ENCODE data around the gene FOLR3.
"Not testable (repeated sequence)": the region's sequence is repeated elsewhere in the genome, so short reads cannot be mapped to it uniquely, and the experiment has no call there.

The FOLR3 gene

GRCh38 chr11:72123117-72123653, 12.3 kb upstream of the FOLR3 start:
- DNase-seq (ENCODE audit: low read depth in 2 of 3, low spot score in 2 of 3): no peak

- DNase-seq (ENCODE audit: low read depth in 2 of 3, low spot score in 2 of 3): no peak
These were observed 11.5 kb upstream of the FOLR3 start for GRCh38 chr11:72124046-72124445.

GRCh38 chr11:72125956-72126355, 9.6 kb upstream of the FOLR3 start:
- DNase-seq (ENCODE audit: low read depth in 2 of 3, low spot score in 2 of 3): no peak

GRCh38 chr11:72127923-72128322, 7.6 kb upstream of the FOLR3 start:
- DNase-seq (ENCODE audit: low read depth in 2 of 3, low spot score in 2 of 3): no peak

GRCh38 chr11:72129381-72129780, 6.1 kb upstream of the FOLR3 start:
- DNase-seq (ENCODE audit: low read depth in 2 of 3, low spot score in 2 of 3): no peak

GRCh38 chr11:72132646-72133045, 2.9 kb upstream of the FOLR3 start:
- no peak for DNase-seq (ENCODE audit: low read depth in 2 of 3, low spot score in 2 of 3)

GRCh38 chr11:72135891-72136683, 562 bp downstream of the FOLR3 start:
- no peak for DNase-seq (ENCODE audit: low read depth in 2 of 3, low spot score in 2 of 3)

- DNase-seq (ENCODE audit: low read depth in 2 of 3, low spot score in 2 of 3): no peak
These were observed 1.2 kb downstream of the FOLR3 start for GRCh38 chr11:72136684-72137262.

- no peak for DNase-seq (ENCODE audit: low read depth in 2 of 3, low spot score in 2 of 3)
These were observed 3.4 kb downstream of the FOLR3 start for GRCh38 chr11:72138821-72139390.

- no peak for DNase-seq (ENCODE audit: low read depth in 2 of 3, low spot score in 2 of 3)
These were observed 4.0 kb downstream of the FOLR3 start for GRCh38 chr11:72139500-72139899.

- DNase-seq (ENCODE audit: low read depth in 2 of 3, low spot score in 2 of 3): no peak
These were observed 5.1 kb downstream of the FOLR3 start for GRCh38 chr11:72140661-72141060.

- DNase-seq (ENCODE audit: low read depth in 2 of 3, low spot score in 2 of 3): no peak
These were observed 5.5 kb downstream of the FOLR3 start for GRCh38 chr11:72141066-72141465.

GRCh38 chr11:72142086-72142485, 6.6 kb downstream of the FOLR3 start:
- not testable (repeated sequence) for DNase-seq (ENCODE audit: low read depth in 2 of 3, low spot score in 2 of 3)

GRCh38 chr11:72142543-72142942, 7.0 kb downstream of the FOLR3 start:
- not testable (repeated sequence) for DNase-seq (ENCODE audit: low read depth in 2 of 3, low spot score in 2 of 3)

- DNase-seq (ENCODE audit: low read depth in 2 of 3, low spot score in 2 of 3): no peak
These were observed 9.5 kb downstream of the FOLR3 start for GRCh38 chr11:72144807-72145565.

GRCh38 chr11:72146625-72147024, 11.1 kb downstream of the FOLR3 start:
- no peak for DNase-seq (ENCODE audit: low read depth in 2 of 3, low spot score in 2 of 3)

GRCh38 chr11:72150882-72151281, 15.4 kb downstream of the FOLR3 start:
- no peak for DNase-seq (ENCODE audit: low read depth in 2 of 3, low spot score in 2 of 3)

GRCh38 chr11:72153874-72154273, 18.3 kb downstream of the FOLR3 start:
- DNase-seq (ENCODE audit: low read depth in 2 of 3, low spot score in 2 of 3): not testable (repeated sequence)

GRCh38 chr11:72154816-72155215, 19.3 kb downstream of the FOLR3 start:
- DNase-seq (ENCODE audit: low read depth in 2 of 3, low spot score in 2 of 3): no peak

GRCh38 chr11:72155751-72156150, 20.2 kb downstream of the FOLR3 start:
- no peak for DNase-seq (ENCODE audit: low read depth in 2 of 3, low spot score in 2 of 3)

- DNase-seq (ENCODE audit: low read depth in 2 of 3, low spot score in 2 of 3): no peak
These were observed 21.6 kb downstream of the FOLR3 start for GRCh38 chr11:72157131-72157530.
